K562 (cell line): ENCODE results near the gene NCDN. TPM values are rescaled to one million over a fixed set of nuclear protein-coding genes. Genes with fewer than 3 reads are reported as not detected.
A peak's percentile ranks its signal among the peaks of the same experiment; 100 is the strongest.

Source experiments
- ATF7 ChIP-seq: fragments of 450-650 bp; IDR thresholded peaks from 2 replicates; pipeline ENCODE4 v1.7.1; 2014; ENCODE audit warnings: mild to moderate bottlenecking, moderate library complexity
- CBFA2T2 ChIP-seq: fragments of 450-650 bp; conservative IDR thresholded peaks from 2 replicates; pipeline ENCODE4 v1.6.1; 2017; ENCODE audit warnings: mild to moderate bottlenecking
- DPF2 ChIP-seq: fragments of 450-650 bp; IDR thresholded peaks from 2 replicates; pipeline ENCODE4 v1.6.1; 2016
- ETV5 ChIP-seq: sonication (generic); formaldehyde crosslinking; IDR thresholded peaks from 2 replicates; pipeline ENCODE4 v1.4.0; 2020; ENCODE audit warnings: low read depth, mild to moderate bottlenecking, missing genetic modification reagents
- ETV6 ChIP-seq, 3 experiments: fragments of 150-350 bp in 1 of 3; sonication (generic) in 1 of 3; formaldehyde crosslinking in 1 of 3; IDR thresholded peaks; 2 replicates each; pipeline versions ENCODE4 v1.6.1 to v1.8.0; 2014 to 2022; ENCODE audit warnings: borderline replicate concordance in 2 of 3, low read depth in 2 of 3, antibody characterized with exemption in 1 of 3, low read length in 1 of 3, mild to moderate bottlenecking in 1 of 3, missing genetic modification reagents in 1 of 3
- FOXK1 ChIP-seq: sonication (generic); formaldehyde crosslinking; IDR thresholded peaks from 2 replicates; pipeline ENCODE4 v1.8.0; 2022; ENCODE audit warnings: missing genetic modification reagents, mild to moderate bottlenecking, borderline replicate concordance
- HNRNPK ChIP-seq: fragments of 200-400 bp; formaldehyde crosslinking; IDR thresholded peaks from one replicate; pipeline ENCODE4 v1.6.1; 2018; ENCODE audit warnings: mild to moderate bottlenecking, low read depth, low read length; ENCODE audit not compliant: poor library complexity, severe bottlenecking
- IRF1 ChIP-seq: sonication (generic); formaldehyde crosslinking; IDR thresholded peaks from 2 replicates; pipeline ENCODE4 v1.8.0; 2022; ENCODE audit warnings: missing genetic modification reagents, mild to moderate bottlenecking, borderline replicate concordance
- JUN ChIP-seq, 2 experiments: sonication (generic) in 1 of 2; formaldehyde crosslinking in 1 of 2; IDR thresholded peaks; 2 replicates each; pipeline versions ENCODE4 v1.6.1 to v1.8.0; 2012 to 2022; ENCODE audit warnings: borderline replicate concordance in 2 of 2, mild to moderate bottlenecking in 2 of 2, improper control_type of control experiment in 1 of 2, low read depth in 1 of 2, low read length in 1 of 2, missing genetic modification reagents in 1 of 2
- KDM5B ChIP-seq: fragments of 200-600 bp; sonication (generic); IDR thresholded peaks from 2 replicates; pipeline ENCODE4 v1.6.1; 2012; ENCODE audit warnings: low read depth, mild to moderate bottlenecking, moderate library complexity, low read length, control low read depth, inconsistent platforms; ENCODE audit not compliant: insufficient replicate concordance
- MCM3 ChIP-seq: fragments of 450-650 bp; IDR thresholded peaks from 2 replicates; pipeline ENCODE4 v1.6.1; 2016
- NFIX ChIP-seq: fragments of 250-450 bp; sonication (Bioruptor Pico); IDR thresholded peaks from 2 replicates; pipeline ENCODE4 v1.4.0; 2020; ENCODE audit warnings: low read depth, mild to moderate bottlenecking, moderate library complexity
- NFYB ChIP-seq: IDR thresholded peaks from 2 replicates; pipeline ENCODE4 v1.6.1; 2011; ENCODE audit warnings: mild to moderate bottlenecking, moderate library complexity; ENCODE audit not compliant: insufficient read length; ENCODE audit errors: extremely low read depth
- POLR2B ChIP-seq: fragments of 450-650 bp; IDR thresholded peaks from 2 replicates; pipeline ENCODE4 v1.6.1; 2018; ENCODE audit warnings: low read depth; ENCODE audit not compliant: partially characterized antibody
- PPARD ChIP-seq: fragments of 250-450 bp; sonication (Bioruptor Pico); IDR thresholded peaks from 2 replicates; pipeline ENCODE4 v1.8.0; 2022; ENCODE audit warnings: inconsistent platforms, mild to moderate bottlenecking, moderate library complexity
- RBFOX2 ChIP-seq: fragments of 200-400 bp; formaldehyde crosslinking; IDR thresholded peaks from 2 replicates; pipeline ENCODE4 v1.6.1; 2017; ENCODE audit warnings: low read depth, mild to moderate bottlenecking, low read length, moderate library complexity
- RCOR1 ChIP-seq, 2 experiments: IDR thresholded peaks; 2 replicates each; pipeline ENCODE4 v1.6.1; 2012; ENCODE audit warnings: low read depth in 2 of 2, low read length in 2 of 2, borderline replicate concordance in 1 of 2, improper control_type of control experiment in 1 of 2
- RFX1 ChIP-seq: fragments of 450-650 bp; IDR thresholded peaks from 2 replicates; pipeline ENCODE4 v1.6.1; 2016; ENCODE audit warnings: mild to moderate bottlenecking, moderate library complexity
- TRIM24 ChIP-seq, 2 experiments: fragments of 450-650 bp; IDR thresholded peaks; 2 replicates each; pipeline ENCODE4 v1.6.1; 2016
- ZNF146 ChIP-seq: IDR thresholded peaks from one replicate; pipeline ENCODE4 v1.6.1; 2018; ENCODE audit warnings: missing compliant biosample characterization; ENCODE audit not compliant: unreplicated experiment
- ZNF277 ChIP-seq: fragments of 250-450 bp; sonication (Bioruptor Pico); IDR thresholded peaks from 2 replicates; pipeline ENCODE4 v1.8.0; 2022; ENCODE audit warnings: inconsistent platforms, mild to moderate bottlenecking, moderate library complexity, borderline replicate concordance
- ZNF75A ChIP-seq: fragments of 450-650 bp; formaldehyde crosslinking; IDR thresholded peaks from 2 replicates; pipeline ENCODE4 v1.4.0; 2020; ENCODE audit warnings: mild to moderate bottlenecking
- polyA plus RNA-seq, 8 experiments: library from polyadenylated mRNA; depleted of rRNA in 4 of 8; stranded (reverse) in 5 of 8; unstranded in 3 of 8; fragments of >200 nt; fragmentation: Nextera tagmentation in 2 of 8; fragmentation: Illumina TruSeq in 1 of 8; extraction: Ambion mirVana in 2 of 8; extraction: Trizol in 1 of 8; gene quantifications; 2 replicates each; pipeline versions ENCODE4 v1.2.1 to v1.2.3, GENCODE V29; 2011 to 2014; ENCODE audit warnings: inconsistent platforms in 1 of 8, missing spikeins in 1 of 8
- total RNA-seq, 7 experiments: library from RNA; depleted of rRNA in 6 of 7; stranded (reverse); fragments of >200 nt in 6 of 7; fragmentation: Illumina TruSeq in 2 of 7; extraction: Trizol in 2 of 7; gene quantifications; 2 replicates each; pipeline versions ENCODE4 v1.2.1 to v1.2.3, GENCODE V29; 2011 to 2021; ENCODE audit warnings: low replicate concordance in 1 of 7
- TF ChIP-seq, protein P1 (sequence below): fragments of 450-650 bp; IDR thresholded peaks from 2 replicates; pipeline ENCODE4 v1.6.1; 2017; ENCODE audit warnings: antibody characterized with exemption, mild to moderate bottlenecking

The NCDN gene
- total and polyA plus RNA-seq, 9 of the 15 experiments (the other 6 are each of a cell fraction or from before 2014, with no cell fraction given), result 1.9 to 35.1 (median 10.7) TPM

GRCh38 chr1:35557118-35557610, 435 bp upstream of the NCDN start, which contains the start of gene KIAA0319L (continued):
- TF ChIP-seq ATF7 (peak; percentile 69), ETV5 (CRISPR knock-in tag) (peak; percentile 87), ZNF146 (CRISPR knock-in tag) (no peak), MCM3 (no peak), ZNF75A (CRISPR knock-in tag) (no peak), ETV6 (IDR thresholded peaks at IDR 0.05; ENCODE audit: borderline replicate concordance in 1 of 2, low read depth in 2 of 2, low read length in 1 of 2) (peak in 1 of 2 experiments; percentile 8; a peak in 1 of 4 replicates), ETV6 (CRISPR knock-in tag; IDR thresholded peaks at IDR 0.05; ENCODE audit: borderline replicate concordance) (no peak), RBFOX2 (peak; percentile 93), KDM5B (peak; percentile 74), IRF1 (no peak), CBFA2T2 (no peak), HNRNPK (no peak), POLR2B (peak; percentile 87), NFIX (no peak), PPARD (CRISPR knock-in tag) (no peak), TRIM24 (IDR thresholded peaks at IDR 0.05) (0 out of 4 replicates have a peak, but pooled peaks of 1 of the 2 experiments have one; percentile 56), NFYB (no peak), RFX1 (no peak), DPF2 (no peak), JUN (IDR thresholded peaks at IDR 0.05; ENCODE audit: borderline replicate concordance, low read depth, low read length) (0 out of 2 replicates have a peak, but pooled peaks have one; percentile 6), JUN (CRISPR knock-in tag; IDR thresholded peaks at IDR 0.05; ENCODE audit: borderline replicate concordance) (peak; percentile 57; the same call in 1 of the 2 replicates), ZNF277 (no peak), RCOR1 (IDR thresholded peaks at IDR 0.05; ENCODE audit: borderline replicate concordance in 1 of 2, low read depth in 2 of 2, low read length in 2 of 2) (no peak), FOXK1 (CRISPR knock-in tag) (no peak)
- TF ChIP-seq, protein P1, sequence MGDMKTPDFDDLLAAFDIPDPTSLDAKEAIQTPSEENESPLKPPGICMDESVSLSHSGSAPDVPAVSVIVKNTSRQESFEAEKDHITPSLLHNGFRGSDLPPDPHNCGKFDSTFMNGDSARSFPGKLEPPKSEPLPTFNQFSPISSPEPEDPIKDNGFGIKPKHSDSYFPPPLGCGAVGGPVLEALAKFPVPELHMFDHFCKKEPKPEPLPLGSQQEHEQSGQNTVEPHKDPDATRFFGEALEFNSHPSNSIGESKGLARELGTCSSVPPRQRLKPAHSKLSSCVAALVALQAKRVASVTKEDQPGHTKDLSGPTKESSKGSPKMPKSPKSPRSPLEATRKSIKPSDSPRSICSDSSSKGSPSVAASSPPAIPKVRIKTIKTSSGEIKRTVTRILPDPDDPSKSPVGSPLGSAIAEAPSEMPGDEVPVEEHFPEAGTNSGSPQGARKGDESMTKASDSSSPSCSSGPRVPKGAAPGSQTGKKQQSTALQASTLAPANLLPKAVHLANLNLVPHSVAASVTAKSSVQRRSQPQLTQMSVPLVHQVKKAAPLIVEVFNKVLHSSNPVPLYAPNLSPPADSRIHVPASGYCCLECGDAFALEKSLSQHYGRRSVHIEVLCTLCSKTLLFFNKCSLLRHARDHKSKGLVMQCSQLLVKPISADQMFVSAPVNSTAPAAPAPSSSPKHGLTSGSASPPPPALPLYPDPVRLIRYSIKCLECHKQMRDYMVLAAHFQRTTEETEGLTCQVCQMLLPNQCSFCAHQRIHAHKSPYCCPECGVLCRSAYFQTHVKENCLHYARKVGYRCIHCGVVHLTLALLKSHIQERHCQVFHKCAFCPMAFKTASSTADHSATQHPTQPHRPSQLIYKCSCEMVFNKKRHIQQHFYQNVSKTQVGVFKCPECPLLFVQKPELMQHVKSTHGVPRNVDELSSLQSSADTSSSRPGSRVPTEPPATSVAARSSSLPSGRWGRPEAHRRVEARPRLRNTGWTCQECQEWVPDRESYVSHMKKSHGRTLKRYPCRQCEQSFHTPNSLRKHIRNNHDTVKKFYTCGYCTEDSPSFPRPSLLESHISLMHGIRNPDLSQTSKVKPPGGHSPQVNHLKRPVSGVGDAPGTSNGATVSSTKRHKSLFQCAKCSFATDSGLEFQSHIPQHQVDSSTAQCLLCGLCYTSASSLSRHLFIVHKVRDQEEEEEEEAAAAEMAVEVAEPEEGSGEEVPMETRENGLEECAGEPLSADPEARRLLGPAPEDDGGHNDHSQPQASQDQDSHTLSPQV, result no peak
